Measurements from ENCODE around the gene ZMYM4. TPM values are rescaled to one million over a fixed set of nuclear protein-coding genes. Genes with fewer than 3 reads are reported as not detected.

Gene ZMYM4
- total RNA-seq, 4 donors from 2014 or later: 16.3 to 80.0 (median 22.4) TPM

DNA sequence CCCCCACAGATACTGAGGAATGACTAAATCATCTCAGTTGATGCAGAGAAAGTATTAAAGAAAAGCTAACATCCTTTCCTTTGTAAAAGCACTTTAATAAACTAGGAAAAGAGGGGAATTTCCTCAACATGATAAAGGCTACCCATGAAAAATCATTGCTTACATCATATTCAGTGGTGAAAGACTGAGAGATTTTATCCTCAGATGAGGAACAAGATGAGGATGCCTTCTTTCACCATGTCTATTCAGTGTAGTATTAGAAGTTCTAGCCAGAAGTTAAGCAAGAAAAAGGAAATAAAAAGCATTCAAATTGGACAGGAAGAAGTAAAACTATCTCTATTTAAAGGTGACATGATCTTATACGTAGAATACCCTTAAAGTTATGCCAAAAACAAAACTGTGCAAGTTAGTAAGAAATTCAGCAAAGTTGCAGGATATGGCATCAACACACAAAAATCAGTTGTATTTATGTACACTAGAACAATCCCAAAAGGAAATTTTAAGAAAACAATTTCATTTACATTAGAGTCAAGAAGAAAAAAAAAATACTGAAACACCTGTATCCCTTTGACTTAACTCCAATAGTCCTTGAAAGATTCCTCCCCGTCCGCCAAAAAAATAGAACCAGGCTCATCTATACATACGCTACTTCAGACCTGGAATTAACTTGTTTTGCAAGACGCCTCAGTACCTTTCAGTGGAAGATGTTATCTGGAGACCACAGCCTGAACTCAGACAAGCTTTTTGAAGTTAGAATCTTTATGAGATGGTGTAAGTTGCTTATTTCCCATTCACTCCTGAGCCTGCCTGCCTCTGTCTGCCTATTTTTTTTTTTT is 17.5 kb downstream of the ZMYM4 start:
- peaks cover 0 to 8% (median 0%) of the 10 kb centered on the region in 4 donors for H3K4me1 ChIP-seq
- TF ChIP-seq, protein P1, sequence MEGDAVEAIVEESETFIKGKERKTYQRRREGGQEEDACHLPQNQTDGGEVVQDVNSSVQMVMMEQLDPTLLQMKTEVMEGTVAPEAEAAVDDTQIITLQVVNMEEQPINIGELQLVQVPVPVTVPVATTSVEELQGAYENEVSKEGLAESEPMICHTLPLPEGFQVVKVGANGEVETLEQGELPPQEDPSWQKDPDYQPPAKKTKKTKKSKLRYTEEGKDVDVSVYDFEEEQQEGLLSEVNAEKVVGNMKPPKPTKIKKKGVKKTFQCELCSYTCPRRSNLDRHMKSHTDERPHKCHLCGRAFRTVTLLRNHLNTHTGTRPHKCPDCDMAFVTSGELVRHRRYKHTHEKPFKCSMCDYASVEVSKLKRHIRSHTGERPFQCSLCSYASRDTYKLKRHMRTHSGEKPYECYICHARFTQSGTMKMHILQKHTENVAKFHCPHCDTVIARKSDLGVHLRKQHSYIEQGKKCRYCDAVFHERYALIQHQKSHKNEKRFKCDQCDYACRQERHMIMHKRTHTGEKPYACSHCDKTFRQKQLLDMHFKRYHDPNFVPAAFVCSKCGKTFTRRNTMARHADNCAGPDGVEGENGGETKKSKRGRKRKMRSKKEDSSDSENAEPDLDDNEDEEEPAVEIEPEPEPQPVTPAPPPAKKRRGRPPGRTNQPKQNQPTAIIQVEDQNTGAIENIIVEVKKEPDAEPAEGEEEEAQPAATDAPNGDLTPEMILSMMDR (IDR thresholded peaks at IDR 0.05): no peak
- TF ChIP-seq POLR2A (IDR thresholded peaks at IDR 0.05): no peak

GRCh38 chr1:35287807-35288640 is 19.5 kb downstream of the ZMYM4 start:
- Histone ChIP-seq H3K36me3 (peaks cover 0 to 4% (median 0%) of the 10 kb centered on the region in 3 donors), H3K9me3 (no peaks in the 10 kb centered on the region), H3K27me3 (no peaks in the 10 kb centered on the region), H3K27ac (no peak overlapping the region), H3K4me3 (no peak overlapping the region), H3K4me1 (peaks cover 0 to 8% (median 0%) of the 10 kb centered on the region in 4 donors)
- TF ChIP-seq, protein P1 (IDR thresholded peaks at IDR 0.05): no peak
- TF ChIP-seq POLR2A (IDR thresholded peaks at IDR 0.05): no peak
- DNase-seq: no peak

More for the DNA sequence above, 17.5 kb downstream of the ZMYM4 start:
- no peaks in the 10 kb centered on the region for H3K27me3 ChIP-seq
- no peak overlapping the region for H3K4me3 ChIP-seq
- H3K36me3 ChIP-seq: peaks cover 0 to 3% (median 0%) of the 10 kb centered on the region in 3 donors
- H3K9me3 ChIP-seq: peaks cover 0 to 4% (median 0%) of the 10 kb centered on the region in 4 donors
- no peak for DNase-seq
- H3K27ac ChIP-seq: no peak overlapping the region

DNA sequence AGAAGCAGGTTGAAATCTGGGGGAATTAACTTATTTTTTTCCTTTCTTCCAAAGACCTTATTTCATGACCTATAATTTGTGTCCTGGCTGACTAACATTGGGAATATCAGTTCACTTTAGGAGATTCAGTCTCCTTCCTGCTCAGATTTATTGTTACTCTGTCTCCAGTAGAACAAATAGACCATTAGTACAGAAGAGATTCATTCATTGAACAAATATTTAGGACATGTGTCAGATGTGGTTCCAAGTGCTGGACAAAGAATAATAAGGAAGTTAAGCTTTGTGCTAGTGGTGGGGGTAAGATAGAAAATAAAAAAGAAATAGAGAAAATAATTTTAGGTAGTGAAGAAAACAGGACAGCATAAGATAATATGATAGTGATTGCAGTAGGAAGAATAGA is 20.3 kb downstream of the ZMYM4 start:
- H3K4me1 ChIP-seq: peaks cover 0 to 8% (median 0%) of the 10 kb centered on the region in 4 donors
- no peak overlapping the region for H3K27ac ChIP-seq
- H3K36me3 ChIP-seq: peaks cover 0 to 11% (median 0%) of the 10 kb centered on the region in 3 donors
- H3K4me3 ChIP-seq: no peak overlapping the region
- DNase-seq: no peak
- H3K9me3 ChIP-seq: no peaks in the 10 kb centered on the region
- no peaks in the 10 kb centered on the region for H3K27me3 ChIP-seq
- TF ChIP-seq, protein P1 (IDR thresholded peaks at IDR 0.05): no peak
- TF ChIP-seq POLR2A (IDR thresholded peaks at IDR 0.05): no peak

GRCh38 chr1:35290452-35290851 is 21.9 kb downstream of the ZMYM4 start:
- no peak for DNase-seq
- Histone ChIP-seq H3K27me3 (no peaks in the 10 kb centered on the region), H3K36me3 (peaks cover 0 to 13% (median 0%) of the 10 kb centered on the region in 3 donors), H3K9me3 (no peaks in the 10 kb centered on the region), H3K4me3 (no peak overlapping the region), H3K4me1 (peaks cover 0 to 8% (median 0%) of the 10 kb centered on the region in 4 donors), H3K27ac (no peak overlapping the region)
- TF ChIP-seq, protein P1 (IDR thresholded peaks at IDR 0.05): no peak
- TF ChIP-seq POLR2A (IDR thresholded peaks at IDR 0.05): no peak

DNA sequence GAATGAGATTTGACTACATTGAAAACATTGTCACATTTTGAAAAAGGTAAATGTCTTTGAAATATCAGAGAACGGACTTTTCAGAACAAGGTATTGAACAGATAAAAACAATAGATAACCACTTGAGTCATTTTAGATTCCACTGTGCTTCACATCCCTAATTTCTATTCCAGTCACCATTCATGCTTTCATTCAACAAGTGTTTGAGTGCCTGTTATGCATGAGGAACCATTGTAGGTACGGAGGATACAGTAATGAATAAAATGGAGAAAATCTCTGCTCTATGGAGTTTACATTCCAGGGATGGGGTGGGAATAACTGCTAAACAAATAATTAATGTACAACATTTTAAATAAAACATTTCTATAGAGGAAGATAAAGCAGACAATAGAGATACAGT is 26.3 kb downstream of the ZMYM4 start:
- Histone ChIP-seq H3K27me3 (no peaks in the 10 kb centered on the region), H3K27ac (no peak overlapping the region), H3K4me1 (no peaks in the 10 kb centered on the region), H3K36me3 (peaks cover 0 to 21% (median 0%) of the 10 kb centered on the region in 3 donors), H3K9me3 (no peaks in the 10 kb centered on the region), H3K4me3 (no peak overlapping the region)
- no peak for TF ChIP-seq POLR2A (IDR thresholded peaks at IDR 0.05)
- TF ChIP-seq, protein P1 (IDR thresholded peaks at IDR 0.05): no peak
- no peak for DNase-seq

All from Peyer's patch (tissue), 4 donors.